ENCODE results near the gene TAF15.

TAF15 gene

GRCh38 chr17:35894206-35894605 lies 84.9 kb downstream of the TAF15 start:
- H3K27ac ChIP-seq (ENCODE audit: low read depth, low read length): no peak overlapping the region
- TF ChIP-seq CTCF (IDR thresholded peaks at IDR 0.05; ENCODE audit: low read depth, low read length, poor library complexity, severe bottlenecking): no peak
- no peak for TF ChIP-seq EZH2phosphoT487 (IDR thresholded peaks at IDR 0.05; ENCODE audit: borderline replicate concordance, low read length)

GRCh38 chr17:35895636-35896587 lies 86.6 kb downstream of the TAF15 start:
- Histone ChIP-seq H3K9me3 (ENCODE audit: control insufficient read depth, insufficient read depth, low read length) (no peaks in the 10 kb centered on the region), H3K36me3 (ENCODE audit: control insufficient read depth, low read length) (no peaks in the 10 kb centered on the region), H3K27me3 (ENCODE audit: control insufficient read depth, low read length) (no peaks in the 10 kb centered on the region), H3K79me2 (ENCODE audit: control insufficient read depth, low read length) (no peaks in the 10 kb centered on the region), H3K9me2 (replicated peaks; ENCODE audit: control insufficient read depth, low read length) (no peaks in the 10 kb centered on the region), H3K4me2 (ENCODE audit: low read length) (no peak overlapping the region), H3K4me3 (ENCODE audit: low read length) (no peak overlapping the region), H3K27ac (ENCODE audit: low read depth, low read length) (no peak overlapping the region), H3K4me1 (ENCODE audit: control insufficient read depth, low read length) (no peaks in the 10 kb centered on the region), H4K20me1 (ENCODE audit: control insufficient read depth, insufficient read depth, low read depth, low read length) (peaks cover under 1% of the 10 kb centered on the region; the same call in 1 of the 2 replicates), H3F3A (ENCODE audit: control insufficient read depth, insufficient read depth) (no peaks in the 10 kb centered on the region)
- TF ChIP-seq EZH2phosphoT487 (IDR thresholded peaks at IDR 0.05; ENCODE audit: borderline replicate concordance, low read length): no peak
- TF ChIP-seq CTCF (IDR thresholded peaks at IDR 0.05; ENCODE audit: low read depth, low read length, poor library complexity, severe bottlenecking): no peak

More at GRCh38 chr17:35894206-35894605, 84.9 kb downstream of the TAF15 start:
- no peaks in the 10 kb centered on the region for H3K27me3 ChIP-seq (ENCODE audit: control insufficient read depth, low read length)
- H3K79me2 ChIP-seq (ENCODE audit: control insufficient read depth, low read length): no peaks in the 10 kb centered on the region
- H4K20me1 ChIP-seq (ENCODE audit: control insufficient read depth, insufficient read depth, low read depth, low read length): peaks cover 2% of the 10 kb centered on the region; the same call in 1 of the 2 replicates
- no peaks in the 10 kb centered on the region for H3F3A ChIP-seq (ENCODE audit: control insufficient read depth, insufficient read depth)
- H3K4me1 ChIP-seq (ENCODE audit: control insufficient read depth, low read length): no peaks in the 10 kb centered on the region
- H3K4me2 ChIP-seq (ENCODE audit: low read length): no peak overlapping the region
- no peaks in the 10 kb centered on the region for H3K9me3 ChIP-seq (ENCODE audit: control insufficient read depth, insufficient read depth, low read length)
- H3K36me3 ChIP-seq (ENCODE audit: control insufficient read depth, low read length): no peaks in the 10 kb centered on the region
- H3K4me3 ChIP-seq (ENCODE audit: low read length): no peak overlapping the region
- no peaks in the 10 kb centered on the region for H3K9me2 ChIP-seq (replicated peaks; ENCODE audit: control insufficient read depth, low read length)
